GM18867 (cell line): ENCODE results near the gene WSCD1.

Experiments
- ATAC-seq: cut with Tn5 transposase; IDR thresholded peaks from one replicate; pipeline ENCODE4 v1.9.1; 2021; ENCODE audit warnings: mild to moderate bottlenecking, moderate library complexity; ENCODE audit not compliant: unreplicated experiment

Gene WSCD1

DNA sequence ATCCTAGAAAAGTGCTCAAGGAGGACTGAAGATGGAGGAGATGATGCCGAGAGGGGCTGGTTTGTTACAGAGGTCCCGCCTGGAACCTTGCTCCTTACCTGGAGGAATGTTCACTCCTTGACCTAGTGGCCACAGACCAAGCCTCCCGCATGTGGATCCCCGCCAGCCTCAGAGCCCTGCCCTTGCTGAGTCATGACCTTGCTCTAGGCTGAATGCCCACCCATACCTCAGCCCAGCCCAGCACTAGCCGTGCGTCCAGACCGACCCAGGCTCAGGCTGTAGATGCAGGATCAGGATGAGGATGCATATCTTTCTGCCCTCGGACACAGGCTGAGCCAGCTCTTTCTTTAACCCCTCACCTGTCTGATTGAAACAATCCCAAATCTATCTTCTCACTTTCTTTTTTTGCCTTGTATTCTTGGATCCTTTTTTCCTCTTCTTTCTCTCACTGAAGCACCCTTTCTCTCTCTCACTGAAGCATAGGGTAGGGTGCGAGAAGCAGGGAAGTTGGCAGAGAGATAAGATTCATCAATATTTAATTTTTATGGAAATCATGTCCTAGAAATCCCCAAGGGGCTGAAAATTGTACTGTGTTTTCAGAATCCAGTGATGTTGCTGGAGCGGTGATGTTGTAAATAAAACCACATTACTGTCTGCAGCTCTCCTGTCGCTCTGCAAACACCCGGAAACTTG is 34.9 kb downstream of the WSCD1 start:
- no peak for ATAC-seq

DNA sequence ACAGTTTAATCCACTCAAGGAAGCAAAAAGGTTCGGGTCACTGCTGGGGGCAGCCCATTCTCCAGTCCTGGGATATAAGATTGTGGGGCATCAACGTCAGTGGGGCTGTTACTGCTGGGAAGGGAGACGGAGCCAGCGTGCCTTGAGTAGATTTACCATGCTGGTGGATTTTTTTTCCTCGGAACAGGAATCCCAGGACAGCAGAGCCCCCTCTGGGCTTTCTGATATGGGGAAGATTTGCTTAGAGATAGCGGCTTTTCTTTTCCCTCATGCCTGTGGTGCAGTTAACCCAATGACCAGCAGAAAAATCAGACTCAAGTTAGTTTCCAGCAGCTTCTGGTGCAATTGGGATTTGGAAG is 35.4 kb downstream of the WSCD1 start:
- no peak for ATAC-seq

DNA sequence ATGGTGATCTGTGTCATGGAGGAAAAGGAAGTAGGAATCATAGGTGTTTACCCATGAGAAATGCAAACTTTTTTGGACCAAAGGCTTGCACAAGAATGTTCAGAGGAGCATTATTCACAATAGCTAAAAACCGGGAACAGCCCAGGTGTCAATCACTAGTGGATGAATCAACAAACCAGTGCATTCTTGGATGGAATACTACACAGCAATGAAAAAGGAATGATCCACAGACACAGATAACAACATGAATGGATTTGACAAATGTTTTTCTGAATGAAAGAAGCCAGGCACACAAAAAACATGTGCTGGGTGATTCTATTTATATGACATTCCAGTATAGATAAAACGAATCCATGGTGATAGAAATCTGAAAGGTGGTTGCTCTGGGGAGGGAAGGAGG is 36.0 kb downstream of the WSCD1 start:
- no peak for ATAC-seq

DNA sequence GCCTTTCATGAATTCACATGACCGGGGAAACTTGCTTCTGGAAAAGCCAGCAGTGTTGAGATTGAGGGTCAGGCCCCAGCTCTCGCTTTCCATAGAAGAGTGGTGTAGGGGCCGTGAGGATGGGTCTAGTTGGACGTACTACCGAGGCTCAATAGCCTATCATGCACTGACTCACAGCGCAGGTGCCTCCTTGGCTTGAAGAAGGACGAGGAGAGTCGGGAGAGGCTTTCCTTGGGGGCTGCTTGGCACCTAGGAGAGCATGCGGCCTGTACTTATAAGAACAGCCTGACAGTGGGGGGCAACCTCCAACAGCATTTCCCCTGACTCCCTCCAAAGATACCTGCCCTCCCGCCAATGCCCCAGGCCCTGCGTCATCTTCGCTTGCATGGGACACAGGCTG is 37.6 kb downstream of the WSCD1 start:
- no peak for ATAC-seq

DNA sequence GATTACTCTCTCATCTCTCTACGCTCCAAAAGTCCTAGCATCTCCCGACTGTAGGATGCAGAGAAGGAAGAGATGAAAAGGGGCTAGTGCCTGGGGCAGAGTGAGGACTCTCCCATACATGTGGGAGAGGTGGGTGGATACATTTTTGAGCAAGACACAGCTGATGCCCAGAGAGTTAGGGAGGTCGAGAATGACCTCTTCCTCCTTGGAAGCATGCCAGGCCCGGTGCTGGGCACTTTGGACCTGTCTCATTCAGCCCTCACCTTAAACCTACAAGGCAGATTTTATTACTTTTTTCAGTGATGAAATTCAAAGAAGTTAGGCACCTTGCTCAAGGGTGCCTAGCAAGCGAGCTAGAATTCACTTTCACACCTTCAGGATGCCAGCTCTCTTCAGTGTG is 38.2 kb downstream of the WSCD1 start:
- ATAC-seq: no peak

DNA sequence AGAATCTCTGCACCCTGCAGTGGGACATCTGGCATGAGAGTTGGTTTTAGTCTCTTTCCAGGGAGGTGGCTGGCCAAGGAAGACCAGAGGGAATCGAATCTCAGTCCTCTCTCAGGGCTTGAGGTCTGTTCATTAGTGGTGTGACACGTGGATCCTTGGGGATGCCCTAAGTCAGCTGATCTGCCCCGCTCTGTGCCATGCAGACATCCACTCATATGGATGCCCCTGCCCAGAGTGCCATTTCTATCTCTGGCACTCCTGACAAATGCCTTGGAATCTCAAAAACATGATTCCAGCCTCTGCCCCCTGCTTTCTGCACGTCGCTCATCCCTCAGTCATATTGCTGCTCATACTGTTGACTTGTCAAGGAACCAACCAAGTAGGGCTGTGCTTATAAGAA is 38.8 kb downstream of the WSCD1 start:
- ATAC-seq: no peak

DNA sequence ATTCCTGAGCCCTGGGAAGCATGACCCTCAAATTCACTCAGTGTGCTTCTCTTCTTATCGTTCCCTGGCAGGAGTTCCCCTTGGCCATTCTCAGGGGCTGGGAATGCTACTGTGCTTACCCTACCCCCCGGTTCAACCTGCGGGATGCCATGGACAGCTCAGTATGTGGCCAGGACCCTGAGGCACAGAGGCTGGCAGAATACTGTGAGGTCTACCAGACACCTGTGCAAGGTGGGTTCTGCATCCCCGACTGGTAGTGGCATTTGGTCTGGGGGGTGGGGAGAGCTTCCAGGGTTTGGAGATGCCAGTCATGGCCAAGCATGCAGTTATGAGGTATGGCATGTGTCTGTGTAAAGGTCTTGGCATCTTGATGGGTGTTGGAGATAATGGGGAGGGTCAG is 39.4 kb downstream of the WSCD1 start:
- ATAC-seq: no peak

DNA sequence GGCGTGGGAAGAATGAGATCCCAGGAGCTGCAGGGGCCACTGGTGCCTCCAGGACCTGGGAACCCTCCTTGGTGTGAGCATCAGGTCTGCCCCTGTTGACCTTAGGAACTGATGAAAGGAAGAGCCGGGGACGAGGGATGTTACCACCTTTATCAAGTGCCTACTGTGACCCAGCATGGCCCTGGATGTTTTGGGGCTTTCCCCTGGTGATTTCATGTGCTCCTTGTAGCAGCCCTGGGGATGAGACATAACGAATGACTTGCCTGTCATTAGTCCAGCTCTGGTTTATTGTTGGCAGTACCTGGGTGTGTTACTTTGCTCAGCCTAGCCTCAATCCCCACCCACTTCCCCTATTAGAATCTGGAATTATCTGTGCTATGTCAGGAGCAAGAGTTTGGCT is 39.9 kb downstream of the WSCD1 start:
- ATAC-seq: no peak

DNA sequence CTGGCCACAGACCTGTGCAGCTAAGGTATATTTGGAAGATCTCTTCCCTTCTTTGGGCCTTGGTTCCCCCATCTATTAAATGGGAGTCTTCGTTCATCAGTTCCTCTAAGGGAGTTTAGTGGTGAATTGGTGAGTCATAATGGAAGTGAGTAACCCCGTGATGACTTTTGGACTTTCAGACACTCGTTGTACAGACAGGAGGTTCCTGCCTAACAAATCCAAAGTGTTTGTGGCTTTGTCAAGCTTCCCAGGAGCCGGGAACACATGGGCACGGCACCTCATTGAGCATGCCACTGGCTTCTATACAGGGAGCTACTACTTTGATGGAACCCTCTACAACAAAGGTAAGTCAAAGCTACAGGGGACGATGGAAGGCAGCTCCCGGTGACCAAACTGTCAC is 40.4 kb downstream of the WSCD1 start:
- ATAC-seq: no peak

DNA sequence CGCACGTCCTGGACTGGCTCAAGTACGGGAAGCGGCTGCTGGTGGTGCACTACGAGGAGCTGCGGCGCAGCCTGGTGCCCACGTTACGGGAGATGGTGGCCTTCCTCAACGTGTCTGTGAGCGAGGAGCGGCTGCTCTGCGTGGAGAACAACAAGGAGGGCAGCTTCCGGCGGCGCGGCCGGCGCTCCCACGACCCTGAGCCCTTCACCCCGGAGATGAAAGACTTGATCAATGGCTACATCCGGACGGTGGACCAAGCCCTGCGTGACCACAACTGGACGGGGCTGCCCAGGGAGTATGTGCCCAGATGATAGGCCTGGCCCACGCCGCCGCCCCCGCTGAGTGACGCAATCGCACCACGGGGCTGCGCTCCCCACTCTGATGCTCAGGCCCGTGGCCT is 50.2 kb downstream of the WSCD1 start:
- no peak for ATAC-seq

DNA sequence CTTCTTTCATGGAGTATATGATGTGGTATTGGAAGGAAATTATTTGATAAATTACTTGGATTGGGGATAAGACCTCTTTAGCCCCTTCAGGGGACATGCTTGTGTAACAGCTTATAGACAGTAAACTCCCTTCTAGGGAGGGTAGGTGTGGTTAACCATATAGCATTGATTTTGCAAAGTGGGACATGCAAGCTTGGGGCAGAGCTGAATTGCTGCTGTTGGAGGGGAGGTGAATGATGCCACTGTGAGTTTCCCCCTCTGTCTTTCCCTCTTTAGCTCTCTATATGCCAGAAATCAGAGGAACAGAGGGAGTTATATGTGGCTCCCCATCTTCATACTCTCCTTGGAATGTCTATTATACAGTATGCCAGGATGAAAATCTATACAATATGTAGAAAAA is 54.7 kb downstream of the WSCD1 start:
- no peak for ATAC-seq

DNA sequence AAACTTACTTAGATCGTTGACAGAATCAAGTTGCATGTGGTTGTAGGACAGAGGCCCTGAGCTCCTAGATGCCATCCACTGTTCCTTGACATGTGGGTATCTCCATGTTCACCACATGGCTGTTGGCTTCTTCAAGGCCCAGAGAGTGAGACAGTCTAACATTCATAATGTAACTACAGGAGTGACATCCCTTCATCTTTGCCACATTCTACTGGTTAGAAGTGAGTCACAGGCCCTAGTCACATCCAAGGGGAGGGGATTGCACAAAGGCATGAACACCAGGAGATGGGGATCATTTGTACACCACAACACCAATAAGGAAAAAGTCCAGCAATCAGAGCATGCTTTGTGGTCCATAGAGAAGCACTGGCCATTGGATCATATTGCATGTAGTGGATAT is 56.6 kb downstream of the WSCD1 start:
- no peak for ATAC-seq

DNA sequence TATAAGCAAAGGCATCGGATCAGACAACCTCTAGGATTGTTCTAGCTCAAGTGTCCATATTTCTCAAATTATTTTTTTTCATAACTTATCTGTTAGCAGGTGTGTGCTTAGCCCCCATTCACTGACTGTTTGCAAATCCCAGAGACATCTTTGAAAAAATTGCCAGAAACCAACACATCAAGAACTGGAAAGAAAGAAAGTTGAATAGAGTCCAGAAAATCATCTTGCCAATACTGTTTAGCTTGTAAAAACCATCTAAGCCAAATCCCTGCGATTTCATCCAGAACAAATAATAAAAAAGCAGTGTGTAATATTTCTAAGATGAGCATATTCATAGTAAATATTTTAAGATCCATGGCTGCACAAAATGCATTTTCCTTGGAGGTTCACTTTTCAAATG is 64.5 kb downstream of the WSCD1 start:
- ATAC-seq: no peak

DNA sequence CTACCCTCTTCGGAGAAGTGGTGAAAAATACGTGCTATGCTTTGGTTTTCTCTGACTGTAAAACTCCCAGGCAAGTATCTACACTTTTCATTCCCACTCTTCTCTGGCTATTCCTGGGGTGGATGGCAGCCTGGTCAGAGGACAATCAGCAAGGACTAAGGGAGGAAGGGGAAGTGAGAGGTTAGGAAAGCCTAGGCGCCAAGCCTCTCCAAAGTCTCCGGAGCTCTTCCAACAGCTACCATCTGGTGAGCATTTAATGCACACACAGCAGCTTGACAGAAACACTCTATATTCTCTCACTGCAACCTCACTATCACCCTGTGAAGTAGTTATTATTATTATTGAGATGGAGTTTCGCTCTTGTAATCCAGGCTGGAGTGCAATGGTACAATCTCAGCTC is 65.1 kb downstream of the WSCD1 start:
- no peak for ATAC-seq

DNA sequence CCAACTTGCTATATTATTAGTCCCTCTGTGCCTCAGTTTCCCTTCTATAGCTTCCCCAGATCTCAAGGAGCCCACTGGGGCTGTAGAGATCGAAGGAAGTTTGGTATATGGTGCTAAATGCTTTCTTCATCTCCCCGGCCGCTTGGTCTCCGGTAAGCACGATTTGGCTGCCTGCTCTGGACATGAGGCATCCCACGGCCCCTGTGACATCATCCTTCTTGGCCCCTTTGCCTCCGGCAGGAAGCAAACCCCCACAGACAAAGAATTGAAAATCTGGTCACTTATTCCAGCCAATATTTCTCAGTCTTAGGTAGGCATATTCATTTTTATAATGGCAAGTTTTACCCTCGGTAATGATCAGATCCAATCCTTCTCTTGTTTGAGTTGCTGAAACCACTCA is 65.8 kb downstream of the WSCD1 start:
- no peak for ATAC-seq

DNA sequence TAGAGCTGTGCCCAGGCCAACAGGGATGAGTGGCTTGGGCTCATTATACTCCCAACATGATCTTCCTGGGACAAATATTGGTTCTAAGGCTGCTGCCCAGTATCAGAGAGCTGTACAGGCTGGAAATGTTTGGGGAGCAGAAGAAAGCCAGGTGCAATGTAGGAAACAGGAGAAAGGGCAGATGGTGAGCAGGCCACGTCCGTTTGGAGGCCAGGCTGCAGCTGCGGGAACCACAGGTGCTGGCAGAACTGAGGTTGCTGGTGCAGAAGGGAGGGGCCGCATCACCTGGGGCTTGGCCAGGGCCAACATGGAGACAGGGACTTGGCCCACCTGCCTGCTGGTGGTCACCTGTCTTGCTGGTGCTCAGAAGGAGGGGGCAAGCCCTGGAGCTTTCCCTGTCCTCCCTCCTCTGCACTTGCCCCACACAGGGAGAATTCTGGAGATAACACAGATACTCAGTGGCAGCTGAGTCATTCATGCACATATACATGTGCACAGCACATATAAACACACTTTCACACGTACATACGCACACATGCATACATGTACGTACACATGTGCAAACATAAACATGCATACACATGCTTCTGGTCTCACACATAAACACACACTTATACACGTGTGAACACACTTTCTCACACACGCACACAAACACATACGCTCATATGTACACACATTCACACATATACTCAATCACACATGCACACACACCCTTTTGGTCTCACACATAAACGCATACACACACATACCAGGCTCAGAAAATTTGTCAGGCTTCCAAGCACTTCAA is 67.7 kb downstream of the WSCD1 start:
- ATAC-seq: no peak

DNA sequence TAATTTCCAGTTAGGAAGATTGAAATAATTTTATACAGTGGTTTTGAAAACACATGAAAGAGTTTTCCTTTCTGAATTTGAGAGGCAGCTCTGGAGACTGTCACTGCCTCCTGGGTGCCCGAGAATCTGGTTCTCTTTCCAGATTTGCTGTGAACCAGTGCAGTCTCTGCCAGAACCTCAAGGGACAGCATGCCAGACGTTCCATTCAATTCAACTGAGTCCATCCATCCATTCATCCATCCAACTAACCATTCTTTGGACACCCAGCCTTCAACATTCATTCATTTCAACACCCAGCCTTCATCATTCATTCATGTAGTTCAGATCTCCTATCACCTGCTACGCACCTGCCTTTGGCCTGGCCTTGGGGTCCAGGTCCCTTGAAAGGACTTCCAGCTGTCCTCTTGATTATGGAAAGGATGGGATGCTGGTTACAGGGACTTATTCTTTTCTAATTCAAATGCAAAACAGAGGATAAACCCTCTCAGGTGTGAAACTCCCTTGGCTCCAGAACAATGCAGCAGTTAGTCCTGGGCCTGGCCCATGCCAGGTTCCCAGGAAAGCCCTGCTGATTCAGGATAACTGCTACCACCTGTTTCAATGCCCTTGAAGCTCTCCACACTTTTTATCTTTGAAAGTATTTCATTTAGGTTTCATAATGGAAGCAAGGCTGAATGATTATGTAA is 68.7 kb downstream of the WSCD1 start:
- ATAC-seq: no peak

DNA sequence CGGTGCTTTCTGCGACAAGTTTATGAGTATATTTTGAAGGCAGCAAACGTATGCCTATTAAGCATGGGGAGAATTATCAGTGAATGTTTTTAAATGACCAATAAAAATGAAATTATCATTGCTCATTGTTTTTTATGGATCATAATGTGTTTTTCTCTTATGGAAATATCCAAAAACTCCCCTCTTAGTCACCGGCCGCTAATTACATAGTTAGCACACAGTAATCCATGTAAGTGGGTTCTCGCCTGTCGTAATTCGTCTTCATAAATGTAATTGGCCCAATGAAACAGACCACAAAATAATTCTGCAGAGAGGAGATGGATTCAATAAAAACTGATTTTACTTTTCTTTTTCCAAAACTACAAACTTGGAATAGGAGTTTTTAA is 69.3 kb downstream of the WSCD1 start:
- no peak for ATAC-seq

DNA sequence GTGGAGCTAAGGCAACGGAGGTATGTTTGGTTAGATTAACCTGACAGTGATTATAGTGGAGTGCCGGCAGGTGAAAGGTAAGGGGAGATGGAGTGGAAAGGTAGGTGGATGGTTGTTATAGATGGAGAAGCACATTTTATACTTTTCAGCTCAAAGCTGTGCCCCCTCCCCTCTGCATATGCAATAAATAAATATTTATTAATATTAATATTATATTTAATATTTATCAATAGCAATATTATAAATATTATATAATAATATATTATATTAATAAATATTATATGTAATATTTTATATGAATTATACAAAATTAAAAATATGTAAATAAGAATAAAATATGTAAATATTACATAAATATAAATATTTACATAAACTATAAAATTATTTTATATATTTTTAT is 70.0 kb downstream of the WSCD1 start:
- no peak for ATAC-seq

DNA sequence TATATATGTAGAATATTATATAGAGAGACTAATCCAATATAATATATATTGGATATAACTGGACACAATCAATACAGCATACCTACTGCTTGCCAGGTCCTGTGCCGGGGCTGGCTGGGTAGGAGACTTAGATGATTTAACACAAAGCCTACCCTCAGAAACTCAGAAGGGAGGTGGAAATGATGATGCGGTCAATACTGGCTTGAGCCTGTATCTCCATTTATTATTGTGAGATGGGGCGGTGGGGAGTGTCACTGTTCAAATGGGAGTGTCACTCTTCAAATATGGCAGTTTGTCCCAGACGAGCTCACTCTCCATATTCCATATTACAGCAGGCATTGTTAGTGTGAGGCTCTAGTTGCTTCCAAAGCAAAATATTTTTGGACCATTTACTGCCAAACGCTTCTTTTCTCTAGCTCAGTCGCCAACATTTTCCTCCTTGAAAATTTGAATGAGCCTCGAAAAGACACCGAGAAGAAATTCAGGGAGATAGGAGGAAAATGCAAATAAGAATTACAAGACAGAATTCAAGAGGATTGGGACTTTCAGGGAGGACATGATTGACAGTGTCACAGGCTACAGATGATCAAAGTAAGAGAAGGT is 70.7 kb downstream of the WSCD1 start:
- no peak for ATAC-seq

DNA sequence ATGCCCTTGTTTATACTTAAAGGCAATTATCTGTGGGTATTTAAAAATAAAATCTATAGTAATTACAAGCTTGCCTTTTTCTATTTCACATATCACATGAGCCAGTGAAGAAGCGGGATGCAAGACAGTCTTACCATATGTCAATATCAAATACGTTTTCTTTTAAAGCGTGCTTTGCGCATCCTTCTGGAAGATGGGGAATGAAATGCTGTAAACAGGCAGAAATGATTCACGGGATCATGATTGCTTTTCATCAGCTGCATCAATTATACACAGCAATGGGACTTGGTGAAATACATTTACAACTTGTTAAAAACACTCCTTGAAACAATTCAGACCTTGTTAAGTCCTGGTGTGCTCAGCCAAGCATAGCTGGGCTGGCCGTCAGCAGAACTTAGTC is 72.5 kb downstream of the WSCD1 start:
- no peak for ATAC-seq

DNA sequence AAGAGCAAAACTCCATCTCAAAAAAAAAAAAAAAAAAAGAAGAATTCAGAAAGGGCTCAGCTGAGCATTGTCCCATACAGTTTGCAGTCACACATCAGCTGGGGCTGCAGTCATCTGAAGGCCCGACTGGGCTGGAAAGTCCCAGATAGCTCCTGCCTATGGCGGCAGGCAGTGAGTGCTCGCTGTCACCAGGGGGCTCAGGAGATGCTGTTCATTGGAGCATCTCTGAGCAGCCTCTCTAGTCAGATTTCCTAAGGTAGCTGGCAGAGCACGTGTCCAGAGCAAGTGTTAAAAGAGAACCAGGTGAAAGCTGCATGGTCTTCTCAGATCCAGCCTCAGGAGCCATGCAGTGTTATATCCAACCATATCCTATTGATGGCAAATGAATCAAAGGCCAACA is 75.8 kb downstream of the WSCD1 start:
- no peak for ATAC-seq
